Tibial artery (tissue), 4 donors: ENCODE measurements around the gene GRM8.

ENCODE experiments used
- DNase-seq, 2 donors: peaks; one replicate each; pipeline ENCODE4 v3.0.0-alpha.2; 2019
- H3K27ac ChIP-seq, 2 donors: fragments of 200-600 bp; sonication (generic) in 1 of 2; 1 replicate in 1 of 2; 2 replicates in 1 of 2; pipeline ENCODE4 v1.5.1; 2018 to 2019; ENCODE audit warnings: mild to moderate bottlenecking in 1 of 2
- H3K27me3 ChIP-seq, 2 donors: fragments of 200-600 bp; sonication (generic) in 1 of 2; one replicate each; pipeline versions ENCODE4 v1.5.1 to v1.6.0; 2016 to 2019
- H3K36me3 ChIP-seq, 3 donors: fragments of 200-600 bp; sonication (generic) in 2 of 3; one replicate each; pipeline ENCODE4 v1.5.1; 2016 to 2019; ENCODE audit warnings: mild to moderate bottlenecking in 2 of 3
- H3K4me1 ChIP-seq, 4 donors: fragments of 200-600 bp; sonication (generic) in 2 of 4; 1 replicate in 3 of 4; 2 replicates in 1 of 4; pipeline ENCODE4 v1.5.1; 2016 to 2019
- H3K4me3 ChIP-seq, 2 donors: fragments of 200-600 bp; sonication (generic) in 1 of 2; 1 replicate in 1 of 2; 2 replicates in 1 of 2; pipeline ENCODE4 v1.5.1; 2018 to 2019; ENCODE audit warnings: mild to moderate bottlenecking in 2 of 2
- H3K9me3 ChIP-seq, 3 donors: fragments of 200-600 bp; sonication (generic) in 1 of 3; one replicate each; pipeline ENCODE4 v1.5.1; 2016 to 2019
- CTCF ChIP-seq, 2 experiments: fragments of 200-600 bp in 1 of 2; fragments of 450-650 bp in 1 of 2; IDR thresholded peaks; one replicate each; pipeline ENCODE4 v1.5.1; 2017 to 2019; ENCODE audit warnings: antibody characterized with exemption in 2 of 2, mild to moderate bottlenecking in 1 of 2, moderate library complexity in 1 of 2
- intact Hi-C: fragments of 100-400 bp; cut with DNase I; formaldehyde crosslinking; loops from one replicate; pipeline ENCODE4 v1.15.0; 2023; ENCODE audit warnings: low total_unique reads

Gene GRM8

GRCh38 chr7:126426652-126427051 is 826.1 kb downstream of the GRM8 start:
- TF ChIP-seq CTCF (IDR thresholded peaks at IDR 0.05), result no peak
- intact Hi-C loops, result no loop called here
- Histone ChIP-seq H3K27ac (no peak overlapping the region), H3K9me3 (no peaks in the 10 kb centered on the region), H3K4me1 (no peaks in the 10 kb centered on the region), H3K36me3 (no peaks in the 10 kb centered on the region), H3K27me3 (no peaks in the 10 kb centered on the region), H3K4me3 (no peak overlapping the region)
- no peak for DNase-seq

GRCh38 chr7:126424985-126425384 is 827.8 kb downstream of the GRM8 start:
- TF ChIP-seq CTCF (IDR thresholded peaks at IDR 0.05), result no peak
- no peaks in the 10 kb centered on the region for H3K27me3 ChIP-seq
- H3K4me3 ChIP-seq, result no peak overlapping the region
- no peak for DNase-seq
- H3K36me3 ChIP-seq, result no peaks in the 10 kb centered on the region
- no peak overlapping the region for H3K27ac ChIP-seq
- H3K4me1 ChIP-seq, result no peaks in the 10 kb centered on the region
- intact Hi-C loops, result no loop called here
- no peaks in the 10 kb centered on the region for H3K9me3 ChIP-seq

GRCh38 chr7:126419047-126419446 is 833.7 kb downstream of the GRM8 start:
- H3K4me1 ChIP-seq, result no peaks in the 10 kb centered on the region
- DNase-seq, result no peak
- H3K27me3 ChIP-seq, result no peaks in the 10 kb centered on the region
- no peak for TF ChIP-seq CTCF (IDR thresholded peaks at IDR 0.05)
- no peak overlapping the region for H3K4me3 ChIP-seq
- no peak overlapping the region for H3K27ac ChIP-seq
- H3K9me3 ChIP-seq, result no peaks in the 10 kb centered on the region
- no peaks in the 10 kb centered on the region for H3K36me3 ChIP-seq
- intact Hi-C loops, result no loop called here

- no peak for TF ChIP-seq CTCF (IDR thresholded peaks at IDR 0.05)
- no peak for DNase-seq
- no peaks in the 10 kb centered on the region for H3K4me1 ChIP-seq
Measured at GRCh38 chr7:126411821-126412383, 840.8 kb downstream of the GRM8 start.

GRCh38 chr7:126411032-126411820 is 841.5 kb downstream of the GRM8 start:
- H3K9me3 ChIP-seq, result no peaks in the 10 kb centered on the region
- no peak for TF ChIP-seq CTCF (IDR thresholded peaks at IDR 0.05)
- H3K4me3 ChIP-seq, result no peak overlapping the region
- H3K27ac ChIP-seq, result no peak overlapping the region
- H3K27me3 ChIP-seq, result no peaks in the 10 kb centered on the region
- intact Hi-C loops, result no loop called here
- H3K4me1 ChIP-seq, result no peaks in the 10 kb centered on the region
- DNase-seq, result no peak
- no peaks in the 10 kb centered on the region for H3K36me3 ChIP-seq

More at GRCh38 chr7:126411821-126412383, 840.8 kb downstream of the GRM8 start:
- no peak overlapping the region for H3K4me3 ChIP-seq
- intact Hi-C loops, result no loop called here
- no peaks in the 10 kb centered on the region for H3K36me3 ChIP-seq
- H3K27me3 ChIP-seq, result no peaks in the 10 kb centered on the region
- H3K9me3 ChIP-seq, result no peaks in the 10 kb centered on the region
- no peak overlapping the region for H3K27ac ChIP-seq
